Stimulated activated CD4-positive, alpha-beta T cell treated with anti-CD3 and anti-CD28 coated beads, Interleukin-15, amount 100 ng/mL, for 24 hours (primary cell): ENCODE data around the gene RPH3AL.
"Not testable (repeated sequence)": the region's sequence is repeated elsewhere in the genome, so short reads cannot be mapped to it uniquely, and the experiment has no call there.

Experiments used
- DNase-seq: peaks from one replicate; pipeline ENCODE4 v3.0.0-alpha.2; 2020

Gene RPH3AL

GRCh38 chr17:378068-378467 lies 25.5 kb upstream of the RPH3AL start:
- no peak for DNase-seq

- DNase-seq, result no peak
Measured at GRCh38 chr17:376936-377863, 24.6 kb upstream of the RPH3AL start.

- DNase-seq, result no peak
Measured at GRCh38 chr17:373613-374230, 21.1 kb upstream of the RPH3AL start.

GRCh38 chr17:372157-373152 lies 19.8 kb upstream of the RPH3AL start:
- no peak for DNase-seq

- DNase-seq, result no peak
Measured at GRCh38 chr17:371583-371982, 19.0 kb upstream of the RPH3AL start.

- DNase-seq, result not testable (repeated sequence)
Measured at GRCh38 chr17:367656-368055, 15.0 kb upstream of the RPH3AL start.

GRCh38 chr17:366657-367615 lies 14.3 kb upstream of the RPH3AL start:
- not testable (repeated sequence) for DNase-seq

GRCh38 chr17:364766-365165 lies 12.2 kb upstream of the RPH3AL start:
- no peak for DNase-seq

GRCh38 chr17:364308-364707 lies 11.7 kb upstream of the RPH3AL start:
- no peak for DNase-seq

- no peak for DNase-seq
Measured at GRCh38 chr17:362721-363120, 10.1 kb upstream of the RPH3AL start.

- DNase-seq, result no peak
Measured at GRCh38 chr17:360092-360750, 7.6 kb upstream of the RPH3AL start.

GRCh38 chr17:358491-359151 lies 6.0 kb upstream of the RPH3AL start:
- no peak for DNase-seq

GRCh38 chr17:357644-358043 lies 5.0 kb upstream of the RPH3AL start:
- DNase-seq, result no peak

GRCh38 chr17:356671-357434 lies 4.2 kb upstream of the RPH3AL start:
- DNase-seq, result no peak

GRCh38 chr17:354651-355556 lies 2.3 kb upstream of the RPH3AL start:
- no peak for DNase-seq

- no peak for DNase-seq
Measured at GRCh38 chr17:353838-354234, 1.2 kb upstream of the RPH3AL start.

GRCh38 chr17:353213-353837 lies 718 bp upstream of the RPH3AL start:
- no peak for DNase-seq

- no peak for DNase-seq
Measured at GRCh38 chr17:351875-352420, 659 bp downstream of the RPH3AL start.
